Upper lobe of left lung (tissue), 6 donors: ENCODE measurements around the gene IGFBP7. TPM values are rescaled to one million over a fixed set of nuclear protein-coding genes. Genes with fewer than 3 reads are reported as not detected.

Source experiments
- ATAC-seq, 2 donors: fragments of 200-7000 bp; cut with Tn5 transposase; one replicate each; pipeline ENCODE4 v1.9.1; 2022; ENCODE audit warnings: mild to moderate bottlenecking in 2 of 2, moderate library complexity in 2 of 2; ENCODE audit not compliant: low FRiP score in 2 of 2
- DNase-seq, 2 donors: peaks; one replicate each; pipeline ENCODE4 v3.0.0-alpha.2; 2019 to 2020
- H3K27ac ChIP-seq, 4 donors: fragments of 200-600 bp; sonication (generic); one replicate each; pipeline ENCODE4 v1.5.1; 2016 to 2019
- H3K27me3 ChIP-seq, 4 donors: fragments of 200-600 bp; sonication (generic); one replicate each; pipeline ENCODE4 v1.5.1; 2017 to 2019
- H3K36me3 ChIP-seq, 4 donors: fragments of 200-600 bp; sonication (generic); one replicate each; pipeline ENCODE4 v1.5.1; 2016 to 2019
- H3K4me1 ChIP-seq, 4 donors: fragments of 200-600 bp; sonication (generic); one replicate each; pipeline ENCODE4 v1.5.1; 2018 to 2019
- H3K4me3 ChIP-seq, 4 donors: fragments of 200-600 bp; sonication (generic); one replicate each; pipeline ENCODE4 v1.5.1; 2017 to 2019; ENCODE audit warnings: mild to moderate bottlenecking in 2 of 4, moderate library complexity in 1 of 4
- H3K9me3 ChIP-seq, 4 donors: fragments of 200-600 bp; sonication (generic); one replicate each; pipeline ENCODE4 v1.5.1; 2018 to 2019
- CTCF ChIP-seq, 6 experiments: fragments of 450-650 bp in 4 of 6; fragments of 200-600 bp in 2 of 6; sonication (generic) in 2 of 6; IDR thresholded peaks; one replicate each; pipeline ENCODE4 v1.5.1; 2016 to 2019; ENCODE audit warnings: antibody characterized with exemption in 6 of 6
- EP300 ChIP-seq, 4 donors: sonication (generic); formaldehyde crosslinking; IDR thresholded peaks; one replicate each; pipeline ENCODE4 v1.5.1; 2017; ENCODE audit warnings: antibody characterized with exemption in 4 of 4, control low read depth in 2 of 4
- POLR2A ChIP-seq, 4 donors: fragments of 450-650 bp; IDR thresholded peaks; one replicate each; pipeline ENCODE4 v1.5.1; 2016 to 2017; ENCODE audit warnings: antibody characterized with exemption in 4 of 4, mild to moderate bottlenecking in 2 of 4
- POLR2AphosphoS5 ChIP-seq, 2 donors: sonication (generic); formaldehyde crosslinking; IDR thresholded peaks; one replicate each; pipeline ENCODE4 v1.5.1; 2017; ENCODE audit warnings: antibody characterized with exemption in 2 of 2
- WGBS, 2 donors: methylation state at CpG; one replicate each; pipeline ENCODE4 v1.1.5; 2017 to 2018; 5-methylcytosine and 5-hydroxymethylcytosine counted together
- total RNA-seq, 6 donors: library from RNA; depleted of rRNA in 4 of 6; stranded (reverse); fragments of >200 nt in 4 of 6; gene quantifications; one replicate each; pipeline versions ENCODE4 v1.1.0 to v1.2.1, GENCODE V29; 2016 to 2021
- donor health status: DM: no; HTN: no; CAD: no; lungs with moderate emphysema.
- donor health status: DM: no; HTN: yes; CAD: no; lungs with severe emphysema.

Gene IGFBP7
- total RNA-seq, 6 donors from 2014 or later: 105 to 705 (median 359) TPM

GRCh38 chr4:57071326-57071725 is 38.9 kb downstream of the IGFBP7 start:
- Histone ChIP-seq H3K27me3 (no peaks in the 10 kb centered on the region), H3K4me3 (no peak overlapping the region), H3K27ac (peak overlapping the region in 2 of 4 donors; percentile 31 to 48), H3K36me3 (no peaks in the 10 kb centered on the region), H3K4me1 (peaks cover 0 to 17% (median 6%) of the 10 kb centered on the region in 4 donors), H3K9me3 (no peaks in the 10 kb centered on the region)
- DNase-seq (no peak), ATAC-seq (peak; percentile 38 to 80)
- TF ChIP-seq EP300 (IDR thresholded peaks at IDR 0.05) (no peak), POLR2AphosphoS5 (IDR thresholded peaks at IDR 0.05) (no peak), POLR2A (IDR thresholded peaks at IDR 0.05) (no peak), CTCF (IDR thresholded peaks at IDR 0.05) (no peak)
- 23 to 71% methylated on average over 1 to 2 of the region's 2 CpGs for WGBS, 2 donors

GRCh38 chr4:57070461-57070860 is 39.7 kb downstream of the IGFBP7 start:
- no peak for ATAC-seq
- Histone ChIP-seq H3K36me3 (no peaks in the 10 kb centered on the region), H3K27ac (no peak overlapping the region), H3K9me3 (no peaks in the 10 kb centered on the region), H3K4me1 (peaks cover 0 to 17% (median 8%) of the 10 kb centered on the region in 4 donors), H3K4me3 (no peak overlapping the region), H3K27me3 (no peaks in the 10 kb centered on the region)
- DNase-seq: no peak
- TF ChIP-seq CTCF (IDR thresholded peaks at IDR 0.05) (no peak), EP300 (IDR thresholded peaks at IDR 0.05) (no peak), POLR2A (IDR thresholded peaks at IDR 0.05) (no peak), POLR2AphosphoS5 (IDR thresholded peaks at IDR 0.05) (no peak)
- 88 to 95% methylated on average over 2 of the region's 2 CpGs for WGBS, 2 donors

GRCh38 chr4:57068237-57068981 is 41.8 kb downstream of the IGFBP7 start:
- no peak overlapping the region for H3K4me3 ChIP-seq
- H3K27ac ChIP-seq: no peak overlapping the region
- DNase-seq: no peak
- TF ChIP-seq POLR2AphosphoS5 (IDR thresholded peaks at IDR 0.05): no peak
- TF ChIP-seq EP300 (IDR thresholded peaks at IDR 0.05): no peak
- TF ChIP-seq CTCF (IDR thresholded peaks at IDR 0.05): no peak
- TF ChIP-seq POLR2A (IDR thresholded peaks at IDR 0.05): no peak
- H3K36me3 ChIP-seq: no peaks in the 10 kb centered on the region
- 62 to 65% methylated on average over 8 of the region's 8 CpGs for WGBS, 2 donors
- peaks cover 5 to 19% (median 8%) of the 10 kb centered on the region in 4 donors for H3K4me1 ChIP-seq
- H3K9me3 ChIP-seq: no peaks in the 10 kb centered on the region
- no peaks in the 10 kb centered on the region for H3K27me3 ChIP-seq
- ATAC-seq: no peak

- H3K4me1 ChIP-seq: peaks cover 5 to 14% (median 6%) of the 10 kb centered on the region in 4 donors
- H3K36me3 ChIP-seq: no peaks in the 10 kb centered on the region
- ATAC-seq (no peak), DNase-seq (no peak)
- TF ChIP-seq EP300 (IDR thresholded peaks at IDR 0.05): no peak
- TF ChIP-seq CTCF (IDR thresholded peaks at IDR 0.05): no peak
- no peak for TF ChIP-seq POLR2AphosphoS5 (IDR thresholded peaks at IDR 0.05)
- TF ChIP-seq POLR2A (IDR thresholded peaks at IDR 0.05): no peak
- no peak overlapping the region for H3K4me3 ChIP-seq
- H3K27me3 ChIP-seq: no peaks in the 10 kb centered on the region
- H3K27ac ChIP-seq: peak overlapping the region; percentile 9 to 40 (median 21)
- no peaks in the 10 kb centered on the region for H3K9me3 ChIP-seq
- WGBS, 2 donors: 81 to 89% methylated on average over 5 of the region's 5 CpGs
Observed at GRCh38 chr4:57065730-57066482, 44.3 kb downstream of the IGFBP7 start.
